HG03139 (cell line): ENCODE results near the gene AP1S2.
"Not testable (repeated sequence)": the region's sequence is repeated elsewhere in the genome, so short reads cannot be mapped to it uniquely, and the experiment has no call there.

Experiments
- ATAC-seq: cut with Tn5 transposase; IDR thresholded peaks from one replicate; pipeline ENCODE4 v1.9.1; 2021; ENCODE audit not compliant: unreplicated experiment

Gene AP1S2

DNA sequence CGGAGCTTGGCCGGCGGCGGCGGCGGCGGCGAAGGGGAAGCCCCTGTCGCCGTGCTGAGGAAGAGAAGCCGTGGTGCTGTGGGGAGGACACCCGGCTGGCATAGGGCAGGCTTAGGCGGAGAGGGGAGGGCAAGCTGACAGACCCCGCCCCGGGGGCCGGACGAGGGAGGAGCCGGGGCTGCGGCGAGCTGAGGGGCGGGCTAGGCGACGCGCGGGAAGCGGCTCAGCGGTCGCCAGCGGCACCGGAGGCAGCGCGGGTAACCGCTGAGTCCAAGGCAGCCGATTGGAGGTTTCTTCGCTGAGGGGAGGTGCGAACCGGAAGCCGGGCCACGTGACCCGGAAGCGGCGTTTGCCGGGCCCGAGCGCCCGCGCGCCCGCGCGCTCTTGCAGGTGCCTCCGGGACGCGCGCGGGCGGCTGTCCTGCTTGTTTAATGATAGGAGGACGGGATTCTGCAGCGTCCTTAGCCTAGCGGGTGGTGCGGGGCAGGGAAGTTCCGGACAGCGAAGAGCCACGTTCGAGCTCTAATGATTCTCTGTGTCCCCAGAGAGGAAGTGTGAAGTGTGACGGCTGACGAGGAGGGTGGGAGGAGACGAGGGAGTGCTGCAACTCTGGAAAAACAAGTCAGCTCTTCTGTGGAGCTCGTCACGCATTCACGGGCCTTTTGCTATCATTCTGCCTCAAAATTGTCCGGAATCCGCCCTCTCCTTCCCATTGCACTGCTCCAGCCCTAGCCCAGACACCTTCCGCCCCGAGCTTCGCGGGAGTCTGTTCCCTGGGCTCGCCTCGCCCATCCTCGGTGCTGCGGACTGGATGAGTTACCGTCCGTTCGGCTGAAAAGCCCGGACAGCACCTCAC lies at the start of gene AP1S2:
Gene AP1S2 (minus strand): TSS at position 102 of the 856 bp plus-strand sequence. CDS start 2,289 bp downstream, outside the sequence.
- ATAC-seq: peak; percentile 92

DNA sequence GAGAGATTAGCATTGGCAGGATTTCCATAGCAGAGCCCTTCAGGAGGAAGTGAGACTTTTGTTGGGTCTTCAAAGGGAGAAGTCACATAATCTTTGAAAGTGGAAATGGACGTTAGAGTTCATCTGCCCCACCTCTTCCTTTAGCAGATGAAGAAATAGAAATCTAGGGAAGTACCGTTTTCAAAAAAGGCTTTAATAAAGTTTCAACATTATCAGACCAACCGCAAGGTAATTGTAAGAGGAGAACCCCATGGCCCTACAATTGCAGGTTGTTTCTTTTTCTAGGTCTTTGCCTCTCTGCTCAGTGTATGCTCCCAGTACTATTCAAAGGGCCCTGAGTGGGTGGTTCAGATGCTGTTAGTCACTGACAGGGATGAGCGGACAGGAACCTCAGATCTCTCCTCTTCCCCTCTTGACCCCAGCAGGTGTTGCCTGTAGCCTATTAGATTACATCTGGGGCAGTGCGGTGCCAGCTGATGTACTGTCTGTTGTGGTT lies 48.6 kb upstream of the AP1S2 start:
- ATAC-seq: peak; percentile 93

DNA sequence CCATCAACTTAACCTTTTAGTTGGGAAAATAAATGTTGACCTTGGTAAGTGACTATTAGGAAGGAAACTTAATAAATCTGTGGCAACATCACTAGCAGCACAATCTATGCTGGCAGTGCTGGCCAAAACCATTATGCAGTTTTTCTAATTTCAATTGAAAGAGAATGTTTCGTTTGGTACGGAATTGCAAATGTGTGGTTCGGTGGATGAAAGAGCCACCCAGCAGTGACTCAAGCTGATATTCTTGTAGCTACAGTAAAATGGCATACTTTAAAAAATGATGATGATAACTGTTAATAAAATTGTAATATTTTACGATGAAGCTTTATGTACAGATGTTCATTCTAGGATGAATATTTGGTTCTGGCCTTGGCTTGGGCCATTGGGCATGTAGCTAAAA lies 40.7 kb upstream of the AP1S2 start:
- ATAC-seq: no peak

DNA sequence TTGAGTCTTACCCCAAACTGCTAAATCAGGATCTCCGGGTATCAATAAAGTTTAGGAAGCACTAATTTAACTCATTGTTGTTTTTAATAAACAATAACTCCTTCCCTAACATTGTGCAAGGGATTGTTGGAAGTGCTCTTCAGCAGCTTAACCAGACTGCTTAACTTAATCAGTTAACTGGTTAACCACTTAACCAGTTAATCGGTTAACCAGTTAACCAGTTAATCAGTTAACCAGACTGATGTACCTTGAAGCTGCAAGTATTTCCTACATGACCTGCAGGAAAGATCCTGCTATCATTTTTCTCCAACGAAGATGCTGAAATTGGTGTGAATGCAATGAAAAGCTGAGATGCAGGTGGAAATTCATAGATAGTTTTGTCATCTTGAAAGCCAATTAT lies 40.1 kb upstream of the AP1S2 start:
- no peak for ATAC-seq

DNA sequence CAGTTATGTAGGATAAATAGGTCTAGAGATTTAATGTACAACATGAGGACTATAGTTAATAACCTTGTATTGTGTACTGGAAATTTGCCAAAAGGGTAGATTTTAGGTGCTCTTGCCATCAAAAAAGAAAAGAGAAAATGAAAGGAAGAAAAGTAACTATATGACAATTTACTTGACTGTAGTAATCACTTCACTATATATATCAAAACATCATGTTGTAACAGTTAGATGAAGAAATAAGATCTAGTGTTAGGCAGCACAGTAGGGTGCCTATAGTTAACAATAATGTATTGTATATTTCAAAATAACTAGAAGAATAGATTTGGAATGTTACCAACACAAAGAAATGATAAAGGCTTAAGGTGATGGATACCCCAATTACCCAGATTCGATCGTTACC lies 35.9 kb upstream of the AP1S2 start:
- no peak for ATAC-seq

DNA sequence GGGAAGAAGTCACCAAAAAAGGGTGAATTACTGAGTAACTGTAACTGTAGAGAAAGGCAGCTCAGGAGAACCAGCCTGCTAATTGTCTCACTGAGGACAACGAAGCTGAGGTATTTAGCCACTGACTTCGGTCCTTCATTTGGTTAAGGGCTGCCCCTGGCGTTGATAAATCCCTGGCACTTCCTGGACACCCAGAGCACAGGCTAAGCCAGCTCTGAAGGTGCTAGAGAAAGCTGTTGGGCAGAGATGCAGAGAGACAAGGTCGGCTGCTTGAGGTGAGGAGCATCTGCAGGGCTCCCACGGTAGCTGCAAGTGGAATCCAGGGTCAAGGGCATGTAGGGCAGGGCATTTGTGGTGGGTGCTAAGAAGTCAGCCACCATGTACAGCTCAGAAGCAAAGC lies 33.4 kb upstream of the AP1S2 start:
- ATAC-seq: no peak

- no peak for ATAC-seq
These were observed 28.9 kb upstream of the AP1S2 start for GRCh38 chrX:15883540-15883863.

- ATAC-seq: peak; percentile 53
These were observed 28.3 kb upstream of the AP1S2 start for GRCh38 chrX:15882704-15883539.

DNA sequence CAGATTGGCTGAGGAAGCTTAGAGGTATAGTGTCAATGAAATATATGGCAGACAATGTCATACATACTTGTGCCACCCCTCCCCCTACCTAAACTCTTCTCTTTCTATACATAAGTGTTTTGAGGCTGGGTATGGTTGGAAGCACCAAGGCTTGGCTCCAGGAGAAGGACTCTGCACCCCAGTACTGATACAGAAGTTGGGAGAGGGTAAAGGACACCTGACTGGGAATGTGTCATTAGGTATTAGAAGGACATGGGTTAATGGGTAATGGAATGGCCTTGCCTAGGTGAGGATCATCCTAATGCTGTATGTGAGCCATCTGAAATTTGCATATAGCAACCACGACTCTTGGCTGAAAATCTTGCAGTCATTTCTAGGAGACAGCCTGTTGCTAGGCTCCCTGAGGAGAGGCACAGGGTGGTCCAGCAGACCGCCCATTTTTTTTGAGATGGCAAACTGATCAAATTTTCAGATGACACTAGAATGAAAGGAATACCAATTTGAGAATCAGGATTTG lies 26.8 kb upstream of the AP1S2 start:
- no peak for ATAC-seq

GRCh38 chrX:15877914-15878313 lies 23.3 kb upstream of the AP1S2 start:
- ATAC-seq: not testable (repeated sequence)

- ATAC-seq: no peak
These were observed 22.8 kb upstream of the AP1S2 start for GRCh38 chrX:15877380-15877779.

GRCh38 chrX:15874672-15875071 lies 20.1 kb upstream of the AP1S2 start:
- no peak for ATAC-seq

- ATAC-seq: no peak
These were observed 19.0 kb upstream of the AP1S2 start for GRCh38 chrX:15873566-15873965.

- no peak for ATAC-seq
These were observed 15.7 kb upstream of the AP1S2 start for GRCh38 chrX:15870310-15870709.

DNA sequence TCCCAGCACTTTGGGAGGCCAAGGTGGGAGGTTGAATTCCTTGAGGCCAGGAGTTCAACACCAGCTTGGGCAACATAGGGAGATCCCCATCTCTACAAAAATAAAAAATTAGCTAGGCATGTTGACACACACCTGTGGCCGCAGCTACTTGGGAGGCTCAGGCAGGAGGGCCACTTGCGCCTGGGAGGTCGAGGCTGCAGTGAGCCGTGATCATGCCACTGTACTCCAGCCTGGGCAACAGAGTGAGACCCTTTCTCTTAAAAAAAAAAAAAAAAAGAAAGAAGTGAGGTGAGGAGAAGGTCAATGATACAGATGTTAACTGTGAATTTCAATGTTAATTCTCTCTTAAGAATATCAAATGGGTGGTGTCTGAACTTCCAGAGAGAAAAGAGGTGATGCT lies 15.1 kb upstream of the AP1S2 start:
- no peak for ATAC-seq

DNA sequence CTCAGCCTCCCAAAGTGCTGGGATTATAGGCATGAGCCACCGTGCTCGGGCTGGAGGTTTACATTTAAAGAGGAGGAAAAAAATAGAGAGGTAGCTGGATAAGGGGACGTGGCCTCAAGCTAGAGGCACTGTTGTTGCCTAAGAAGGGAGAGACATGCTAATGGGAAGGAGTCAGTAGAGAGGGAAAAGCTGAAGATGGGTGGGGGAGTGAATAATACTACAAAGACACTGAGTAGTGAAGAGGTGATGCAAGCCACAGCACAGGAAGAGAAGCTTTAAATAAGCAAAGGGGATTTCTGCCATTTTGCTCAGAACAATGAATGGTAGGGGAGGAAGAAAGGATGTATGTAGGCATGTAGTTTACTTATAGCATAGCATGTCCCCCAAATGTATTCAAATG lies 11.5 kb upstream of the AP1S2 start:
- no peak for ATAC-seq

DNA sequence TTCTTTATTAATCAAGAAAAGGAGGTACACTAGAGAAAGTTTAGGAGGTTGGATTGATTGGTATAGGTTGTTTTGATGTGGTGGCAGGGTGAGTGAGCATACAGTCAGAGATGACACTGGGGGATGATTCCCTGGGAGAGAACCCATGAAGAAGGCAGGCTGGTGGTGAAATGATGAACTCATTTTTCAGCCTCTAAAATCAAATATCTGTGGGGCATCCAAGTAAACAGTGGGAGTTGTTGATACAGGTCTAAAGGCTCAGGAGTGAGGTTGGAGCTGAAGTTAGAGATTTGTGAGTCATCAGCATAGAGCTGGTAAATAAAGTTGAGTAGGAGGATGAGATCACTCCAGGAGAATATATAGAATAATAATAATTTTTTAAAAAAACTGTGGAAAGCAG lies 10.0 kb upstream of the AP1S2 start:
- ATAC-seq: no peak

DNA sequence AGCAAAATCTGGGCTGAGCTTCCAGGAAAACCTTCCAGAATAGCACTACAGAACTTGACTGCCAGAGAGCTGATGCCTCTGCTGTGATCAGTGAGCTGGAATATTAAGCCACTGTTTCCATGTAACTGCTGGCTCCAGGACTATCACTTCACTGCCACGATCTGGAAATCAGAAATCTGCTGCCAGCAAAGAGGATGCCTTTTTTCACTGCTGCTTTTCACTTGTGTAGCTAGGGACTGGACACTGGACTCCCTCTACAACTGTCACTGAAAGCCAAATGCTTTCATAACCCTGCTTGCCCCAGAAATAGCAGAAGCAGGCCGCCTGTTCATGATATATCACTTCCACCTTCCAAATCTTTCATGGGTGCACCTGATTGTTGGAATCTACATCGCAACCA lies 9.4 kb upstream of the AP1S2 start:
- no peak for ATAC-seq

GRCh38 chrX:15860921-15861320 lies 6.3 kb upstream of the AP1S2 start:
- no peak for ATAC-seq

- no peak for ATAC-seq
These were observed 3.4 kb upstream of the AP1S2 start for GRCh38 chrX:15858051-15858450.

- no peak for ATAC-seq
These were observed 2.0 kb upstream of the AP1S2 start for GRCh38 chrX:15856636-15857035.

DNA sequence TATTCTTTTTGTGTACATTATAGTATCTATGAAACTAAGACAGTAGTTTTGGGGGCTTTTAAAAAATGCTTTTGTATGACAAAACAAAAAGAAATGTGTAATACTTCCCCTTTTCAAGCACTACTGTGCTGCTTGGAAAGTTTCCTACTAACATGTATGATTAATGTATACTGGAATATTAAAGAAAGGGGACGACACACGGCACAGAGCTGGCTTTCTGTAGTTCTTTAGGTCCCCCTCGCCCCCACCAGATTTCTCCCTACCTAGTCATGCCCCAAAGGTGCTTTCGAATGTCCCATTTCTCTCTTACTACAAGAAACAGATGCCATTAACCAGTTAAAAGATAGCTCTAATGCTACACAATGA lies 1.6 kb upstream of the AP1S2 start:
- ATAC-seq: no peak
